ENCODE results near the gene SRGAP3.

- TF ChIP-seq IRF2 (CRISPR knock-in tag; IDR thresholded peaks at IDR 0.05; ENCODE audit: borderline replicate concordance, low read depth), result no peak
- TF ChIP-seq CTCF (IDR thresholded peaks at IDR 0.05), result no peak
- no peak for TF ChIP-seq USF2 (CRISPR knock-in tag; IDR thresholded peaks at IDR 0.05)
- TF ChIP-seq TEAD4 (CRISPR knock-in tag; IDR thresholded peaks at IDR 0.05), result no peak
- TF ChIP-seq NFYB (CRISPR knock-in tag; conservative IDR thresholded peaks at IDR 0.05; ENCODE audit: low read depth), result no peak
- no peak for TF ChIP-seq EMX1 (CRISPR knock-in tag; IDR thresholded peaks at IDR 0.05)
- TF ChIP-seq ZNF416 (CRISPR knock-in tag; IDR thresholded peaks at IDR 0.05), result no peak
- TF ChIP-seq JUN (CRISPR knock-in tag; IDR thresholded peaks at IDR 0.05), result no peak
- TF ChIP-seq TP53 (CRISPR knock-in tag; IDR thresholded peaks at IDR 0.05), result no peak
- TF ChIP-seq ZBTB21 (CRISPR knock-in tag; IDR thresholded peaks at IDR 0.05; ENCODE audit: borderline replicate concordance), result no peak
Observed at GRCh38 chr3:9061634-9062033, 187.8 kb downstream of the SRGAP3 start.

All from WTC11 (cell line).